Neuronal stem cell (in vitro differentiated cells): ENCODE results near the gene BABAM2.

Source experiments
- DNase-seq: peaks from one replicate; pipeline ENCODE4 v3.0.0-alpha.2; 2013; ENCODE audit warnings: low spot score
- H2AFZ ChIP-seq: one replicate; pipeline ENCODE4 v1.6.1; 2013; ENCODE audit warnings: mild to moderate bottlenecking, low read length, inconsistent platforms
- H2AK5ac ChIP-seq: 2 replicates; pipeline ENCODE4 v1.6.1; 2013; ENCODE audit warnings: low read depth, mild to moderate bottlenecking, inconsistent platforms, low read length, moderate library complexity, mixed read lengths
- H2BK120ac ChIP-seq: 2 replicates; pipeline ENCODE4 v1.6.1; 2013; ENCODE audit warnings: low read depth, mild to moderate bottlenecking, inconsistent platforms, low read length, moderate library complexity, mixed read lengths
- H2BK12ac ChIP-seq: one replicate; pipeline ENCODE4 v1.6.1; 2013; ENCODE audit warnings: low read length, inconsistent platforms
- H2BK15ac ChIP-seq: 2 replicates; pipeline ENCODE4 v1.6.1; 2013; ENCODE audit warnings: mild to moderate bottlenecking, low read length, inconsistent platforms, mixed read lengths
- H2BK5ac ChIP-seq: one replicate; pipeline ENCODE4 v1.6.1; 2013; ENCODE audit warnings: inconsistent platforms, mild to moderate bottlenecking, low read length, moderate library complexity
- H3K14ac ChIP-seq: one replicate; pipeline ENCODE4 v1.6.1; 2013; ENCODE audit warnings: low read length, inconsistent platforms
- H3K18ac ChIP-seq: 2 replicates; pipeline ENCODE4 v1.6.1; 2013; ENCODE audit warnings: low read length, inconsistent platforms
- H3K23ac ChIP-seq: 2 replicates; pipeline ENCODE4 v1.6.1; 2013; ENCODE audit warnings: low read depth, mild to moderate bottlenecking, mixed read lengths, low read length, inconsistent platforms; ENCODE audit not compliant: poor library complexity
- H3K27ac ChIP-seq: replicated peaks from 3 replicates; pipeline ENCODE4 v1.5.1; 2013; ENCODE audit warnings: low read length, inconsistent platforms
- H3K27me3 ChIP-seq, 3 experiments: 2 replicates each; pipeline ENCODE4 v1.6.1; 2013; ENCODE audit warnings: low read length in 3 of 3, mild to moderate bottlenecking in 2 of 3, inconsistent platforms in 1 of 3, low read depth in 1 of 3, mixed read lengths in 1 of 3, moderate library complexity in 1 of 3; ENCODE audit not compliant: control insufficient read depth in 3 of 3, insufficient read depth in 3 of 3
- H3K36me3 ChIP-seq, 2 donors: replicated peaks in 1 of 2; 2 replicates each; pipeline ENCODE4 v1.6.1; 2013; ENCODE audit warnings: low read length in 2 of 2; ENCODE audit not compliant: control insufficient read depth in 2 of 2, insufficient read depth in 2 of 2
- H3K4ac ChIP-seq: 2 replicates; pipeline ENCODE4 v1.6.1; 2013; ENCODE audit warnings: inconsistent platforms, mild to moderate bottlenecking, low read length, moderate library complexity
- H3K4me1 ChIP-seq, 2 donors: 1 replicate in 1 of 2; 2 replicates in 1 of 2; pipeline ENCODE4 v1.6.1; 2013; ENCODE audit warnings: low read length in 2 of 2, low read depth in 1 of 2; ENCODE audit not compliant: control insufficient read depth in 2 of 2, insufficient read depth in 1 of 2
- H3K4me2 ChIP-seq: one replicate; pipeline ENCODE4 v1.6.1; 2013; ENCODE audit warnings: mild to moderate bottlenecking, low read length, inconsistent platforms; ENCODE audit not compliant: insufficient read depth, poor library complexity, severe bottlenecking
- H3K4me3 ChIP-seq, 2 donors: 2 replicates each; pipeline ENCODE4 v1.5.1; 2013; ENCODE audit warnings: low read length in 2 of 2, mild to moderate bottlenecking in 2 of 2, inconsistent platforms in 1 of 2, moderate library complexity in 1 of 2
- H3K79me1 ChIP-seq: one replicate; pipeline ENCODE4 v1.6.1; 2013; ENCODE audit warnings: low read depth, mild to moderate bottlenecking, inconsistent platforms, low read length, moderate library complexity
- H3K9ac ChIP-seq: one replicate; pipeline ENCODE4 v1.6.1; 2013; ENCODE audit warnings: mild to moderate bottlenecking, low read depth, low read length, inconsistent platforms; ENCODE audit not compliant: poor library complexity
- H3K9me3 ChIP-seq, 2 donors: replicated peaks in 1 of 2; 2 replicates each; pipeline versions ENCODE3 to v1.6.1; 2013; ENCODE audit warnings: low read length in 2 of 2, mild to moderate bottlenecking in 2 of 2, inconsistent platforms in 1 of 2, low read depth in 1 of 2, mixed read lengths in 1 of 2, moderate library complexity in 1 of 2; ENCODE audit not compliant: control insufficient read depth in 2 of 2, insufficient read depth in 1 of 2
- H4K8ac ChIP-seq: one replicate; pipeline ENCODE4 v1.6.1; 2013; ENCODE audit warnings: low read depth, mild to moderate bottlenecking, inconsistent platforms, low read length, moderate library complexity
- H4K91ac ChIP-seq: one replicate; pipeline ENCODE4 v1.6.1; 2013; ENCODE audit warnings: low read length, low read depth, mild to moderate bottlenecking, inconsistent platforms; ENCODE audit not compliant: poor library complexity
- WGBS, 2 donors: extraction: QIAGEN DNeasy Blood & Tissue Kit; methylation state at CpG; one replicate each; pipeline ENCODE4 v1.1.7; 2013; ENCODE audit warnings: missing lambda C conversion rate in 2 of 2, mixed read lengths in 1 of 2; ENCODE audit not compliant: insufficient read length in 2 of 2, insufficient replicate concordance in 1 of 2; ENCODE audit errors: extremely low coverage in 2 of 2; 5-methylcytosine and 5-hydroxymethylcytosine counted together

BABAM2 gene

GRCh38 chr2:28365158-28365557 is 474.6 kb downstream of the BABAM2 start:
- no peak for DNase-seq
- H3K4me3 ChIP-seq: no peak overlapping the region
- H3K27ac ChIP-seq: no peak overlapping the region
- peaks cover 12 to 14% of the 10 kb centered on the region in 2 donors for H3K4me1 ChIP-seq
- no peak overlapping the region for H3K18ac ChIP-seq
- H2BK15ac ChIP-seq: no peak overlapping the region
- H2BK120ac ChIP-seq: no peak overlapping the region
- H4K8ac ChIP-seq: no peak overlapping the region
- H3K36me3 ChIP-seq: no peaks in the 10 kb centered on the region
- WGBS, 2 donors: no CpG with 5 or more reads among the region's 8 CpGs
- no peak overlapping the region for H3K4ac ChIP-seq
- peaks cover 0 to 13% (median 0%) of the 10 kb centered on the region in 3 experiments for H3K27me3 ChIP-seq
- peak overlapping the region; percentile 18 for H2AFZ ChIP-seq
- no peak overlapping the region for H3K14ac ChIP-seq
- no peak overlapping the region for H4K91ac ChIP-seq
- H3K23ac ChIP-seq: no peak overlapping the region
- H2BK5ac ChIP-seq: no peak overlapping the region
- no peak overlapping the region for H2AK5ac ChIP-seq
- H3K4me2 ChIP-seq: no peak overlapping the region
- no peaks in the 10 kb centered on the region for H3K9me3 ChIP-seq
- no peak overlapping the region for H2BK12ac ChIP-seq
- no peaks in the 10 kb centered on the region for H3K79me1 ChIP-seq
- no peak overlapping the region for H3K9ac ChIP-seq

GRCh38 chr2:28366149-28366495 is 475.6 kb downstream of the BABAM2 start:
- Histone ChIP-seq H3K4me3 (no peak overlapping the region), H3K36me3 (no peaks in the 10 kb centered on the region), H2AFZ (no peak overlapping the region), H3K23ac (no peak overlapping the region), H2BK120ac (no peak overlapping the region), H3K9me3 (no peaks in the 10 kb centered on the region), H3K27me3 (peaks cover 0 to 13% (median 0%) of the 10 kb centered on the region in 3 experiments), H3K27ac (no peak overlapping the region), H4K91ac (no peak overlapping the region), H3K4ac (no peak overlapping the region), H2BK12ac (peak overlapping the region; percentile 87), H3K9ac (no peak overlapping the region), H2AK5ac (peak overlapping the region; percentile 71), H3K79me1 (no peaks in the 10 kb centered on the region), H3K4me2 (no peak overlapping the region), H3K14ac (no peak overlapping the region), H4K8ac (no peak overlapping the region), H2BK5ac (no peak overlapping the region), H2BK15ac (peak overlapping the region; percentile 54), H3K18ac (peak overlapping the region; percentile 54), H3K4me1 (peaks cover 7 to 9% of the 10 kb centered on the region in 2 donors)
- no peak for DNase-seq
- no CpG with 5 or more reads among the region's 10 CpGs for WGBS, 2 donors

GRCh38 chr2:28366496-28367282 is 476.2 kb downstream of the BABAM2 start:
- Histone ChIP-seq H4K91ac (peak overlapping the region; percentile 67), H3K4me2 (no peak overlapping the region), H2BK12ac (peak overlapping the region; percentile 91), H3K4me3 (no peak overlapping the region), H3K23ac (peak overlapping the region; percentile 87), H3K9me3 (no peaks in the 10 kb centered on the region), H3K27ac (no peak overlapping the region), H3K4me1 (peaks cover 6 to 9% of the 10 kb centered on the region in 2 donors), H3K18ac (peak overlapping the region; percentile 93), H3K4ac (no peak overlapping the region), H3K36me3 (no peaks in the 10 kb centered on the region), H3K79me1 (no peaks in the 10 kb centered on the region), H2BK120ac (no peak overlapping the region), H2AFZ (peak overlapping the region; percentile 78), H2BK5ac (no peak overlapping the region), H3K14ac (no peak overlapping the region), H2BK15ac (peak overlapping the region; percentile 75), H4K8ac (no peak overlapping the region), H3K27me3 (peaks cover 0 to 13% (median 0%) of the 10 kb centered on the region in 3 experiments), H2AK5ac (peak overlapping the region; percentile 71), H3K9ac (no peak overlapping the region)
- DNase-seq: no peak
- WGBS, 2 donors: no CpG with 5 or more reads among the region's 19 CpGs

GRCh38 chr2:28367667-28368356 is 477.3 kb downstream of the BABAM2 start:
- Histone ChIP-seq H2AK5ac (peak overlapping the region; percentile 81), H2BK15ac (peak overlapping the region; percentile 35), H3K4me3 (no peak overlapping the region), H3K9ac (no peak overlapping the region), H3K4me1 (peaks cover 6 to 8% of the 10 kb centered on the region in 2 donors), H3K23ac (no peak overlapping the region), H4K8ac (no peak overlapping the region), H3K4me2 (no peak overlapping the region), H2BK5ac (no peak overlapping the region), H3K36me3 (no peaks in the 10 kb centered on the region), H3K4ac (no peak overlapping the region), H3K14ac (peak overlapping the region; percentile 73), H3K27me3 (peaks cover 0 to 13% (median 0%) of the 10 kb centered on the region in 3 experiments), H3K18ac (no peak overlapping the region), H3K27ac (no peak overlapping the region), H2BK12ac (no peak overlapping the region), H2AFZ (peak overlapping the region; percentile 78), H2BK120ac (peak overlapping the region; percentile 19), H3K79me1 (no peaks in the 10 kb centered on the region), H3K9me3 (no peaks in the 10 kb centered on the region), H4K91ac (no peak overlapping the region)
- DNase-seq: no peak
- no CpG with 5 or more reads among the region's 19 CpGs for WGBS, 2 donors
